HepG2 (cell line): ENCODE measurements around the gene NBEA. TPM values are rescaled to one million over a fixed set of nuclear protein-coding genes. Genes with fewer than 3 reads are reported as not detected.

Source experiments
- ATAC-seq: fragments of 200-7000 bp; cut with Tn5 transposase; 3 replicates; pipeline ENCODE4 v1.9.1; 2020; ENCODE audit warnings: mild to moderate bottlenecking, moderate library complexity
- BruUV-seq: library from RNA; stranded (reverse); fragments of 400-500 nt; replicated peaks from 2 replicates; lab custom pipeline; 2021; lab: Mats Ljungman, UMichigan
- CTCF ChIA-PET: fragments of 300-600 bp; formaldehyde crosslinking; extraction: SDS; loops from one replicate; lab custom pipeline; 2021; ENCODE audit warnings: low total read pairs, inconsistent platforms, low intra/inter-chr PET ratio; lab: Yijun Ruan, JAX
- POLR2A ChIA-PET: fragments of 350-600 bp; sonication (Branson Sonifier 250); formaldehyde crosslinking; loops from one replicate; lab custom pipeline; 2020; ENCODE audit warnings: antibody characterized with exemption, inconsistent platforms; lab: Yijun Ruan, JAX
- DNase-seq: peaks from one replicate; pipeline ENCODE4 v3.0.0-alpha.2; 2015; ENCODE audit warnings: low spot score
- FAIRE-seq: peaks from 3 replicates; lab custom pipeline; 2011; peaks lifted over from hg19 to GRCh38; lab: Jason Lieb, UNC
- H2AFZ ChIP-seq: one replicate; pipeline ENCODE4 v1.6.1; 2011; ENCODE audit warnings: low read length, inconsistent platforms
- H3K27ac ChIP-seq: fragments of 300-600 bp; 3 replicates; pipeline ENCODE4 v1.8.0; 2011; ENCODE audit warnings: mixed run types, mild to moderate bottlenecking, mixed read lengths, low read length, inconsistent platforms; ENCODE audit not compliant: insufficient read depth; ENCODE audit errors: extremely low read length
- H3K27me3 ChIP-seq, 2 experiments: fragments of 200-600 bp in 1 of 2; 2 replicates in 1 of 2; 3 replicates in 1 of 2; pipeline versions ENCODE4 v1.6.0 to v1.8.0; 2011; ENCODE audit warnings: low read length in 2 of 2, mild to moderate bottlenecking in 2 of 2, moderate library complexity in 2 of 2, inconsistent platforms in 1 of 2; ENCODE audit not compliant: insufficient read depth in 2 of 2, control insufficient read depth in 1 of 2
- H3K36me3 ChIP-seq, 2 experiments: fragments of 200-600 bp in 1 of 2; replicated peaks in 1 of 2; 2 replicates in 1 of 2; 3 replicates in 1 of 2; pipeline versions ENCODE4 v1.5.1 to v1.8.0; 2011; ENCODE audit warnings: low read length in 2 of 2, inconsistent platforms in 1 of 2; ENCODE audit not compliant: insufficient read depth in 2 of 2, control insufficient read depth in 1 of 2
- H3K4me1 ChIP-seq: 2 replicates; pipeline ENCODE4 v1.5.1; 2012; ENCODE audit warnings: low read length, inconsistent platforms; ENCODE audit not compliant: insufficient read depth
- H3K4me2 ChIP-seq: 2 replicates; pipeline ENCODE4 v1.6.0; 2011; ENCODE audit warnings: low read depth, low read length, inconsistent platforms
- H3K4me3 ChIP-seq, 3 experiments: fragments of 200-600 bp in 1 of 3; sonication (generic), shearing (Covaris generic) in 1 of 3; replicated peaks in 1 of 3; 2 replicates each; pipeline ENCODE4 v1.5.1; 2011 to 2016; ENCODE audit warnings: low read length in 3 of 3, inconsistent platforms in 2 of 3, low read depth in 2 of 3, mild to moderate bottlenecking in 2 of 3, control low read depth in 1 of 3, mixed read lengths in 1 of 3; ENCODE audit not compliant: insufficient read depth in 1 of 3
- H3K79me2 ChIP-seq: one replicate; pipeline ENCODE4 v1.6.1; 2011; ENCODE audit warnings: low read length, inconsistent platforms; ENCODE audit not compliant: insufficient read depth
- H3K9ac ChIP-seq: 2 replicates; pipeline ENCODE4 v1.6.0; 2011; ENCODE audit warnings: mild to moderate bottlenecking, low read depth, low read length, inconsistent platforms; ENCODE audit not compliant: insufficient read depth
- H3K9me3 ChIP-seq: 2 replicates; pipeline ENCODE4 v1.5.1; 2012; ENCODE audit warnings: mild to moderate bottlenecking, low read length
- H4K20me1 ChIP-seq: 2 replicates; pipeline ENCODE4 v1.6.0; 2011; ENCODE audit warnings: inconsistent platforms, mild to moderate bottlenecking, low read length, moderate library complexity; ENCODE audit not compliant: insufficient read depth
- BCL6 ChIP-seq: IDR thresholded peaks from 2 replicates; pipeline ENCODE4 v1.6.1; 2016; ENCODE audit warnings: missing genetic modification reagents, missing compliant biosample characterization
- ETV6 ChIP-seq: sonication (generic); formaldehyde crosslinking; conservative IDR thresholded peaks from 2 replicates; pipeline ENCODE4 v1.4.0; 2020; ENCODE audit warnings: missing genetic modification reagents
- JARID2 ChIP-seq: sonication (generic); formaldehyde crosslinking; IDR thresholded peaks from 2 replicates; pipeline ENCODE4 v1.8.1; 2023; ENCODE audit warnings: missing genetic modification reagents, inconsistent platforms; ENCODE audit not compliant: insufficient replicate concordance
- KDM6A ChIP-seq: IDR thresholded peaks from 2 replicates; pipeline ENCODE4 v1.6.1; 2016; ENCODE audit warnings: low read depth
- NKX3-1 ChIP-seq: sonication (generic); formaldehyde crosslinking; IDR thresholded peaks from 2 replicates; pipeline ENCODE4 v1.5.0; 2020; ENCODE audit warnings: missing genetic modification reagents
- RAD51 ChIP-seq: fragments of 450-650 bp; IDR thresholded peaks from 2 replicates; pipeline ENCODE4 v1.6.1; 2016; ENCODE audit warnings: borderline replicate concordance
- RXRB ChIP-seq: IDR thresholded peaks from 2 replicates; pipeline ENCODE4 v1.6.1; 2016; ENCODE audit warnings: borderline replicate concordance, missing genetic modification reagents, missing compliant biosample characterization
- SOX6 ChIP-seq, 2 experiments: fragments of 450-650 bp in 1 of 2; sonication (generic) in 1 of 2; formaldehyde crosslinking in 1 of 2; IDR thresholded peaks; 2 replicates each; pipeline versions ENCODE4 v1.4.0 to v1.6.1; 2017 to 2020; ENCODE audit warnings: antibody characterized with exemption in 1 of 2, mild to moderate bottlenecking in 1 of 2, missing genetic modification reagents in 1 of 2
- SRF ChIP-seq: IDR thresholded peaks from 2 replicates; pipeline ENCODE4 v1.6.1; 2011; ENCODE audit warnings: mild to moderate bottlenecking, low read depth, low read length, moderate library complexity
- ZNF138 ChIP-seq: sonication (generic); formaldehyde crosslinking; IDR thresholded peaks from 2 replicates; pipeline ENCODE4 v1.5.0; 2020; ENCODE audit warnings: mild to moderate bottlenecking, low read depth, missing genetic modification reagents
- ZNF530 ChIP-seq: sonication (generic); formaldehyde crosslinking; IDR thresholded peaks from 2 replicates; pipeline ENCODE4 v1.5.0; 2020; ENCODE audit warnings: low read depth, mild to moderate bottlenecking, missing genetic modification reagents
- ZNF563 ChIP-seq: sonication (generic); formaldehyde crosslinking; IDR thresholded peaks from 2 replicates; pipeline ENCODE4 v1.8.0; 2022; ENCODE audit warnings: mild to moderate bottlenecking, moderate library complexity, missing genetic modification reagents
- WGBS: methylation state at CpG from one replicate; pipeline ENCODE4 v1.1.6; 2017; ENCODE audit warnings: low lambda C conversion rate; 5-methylcytosine and 5-hydroxymethylcytosine counted together
- in situ Hi-C: cut with HindIII; loops from 2 replicates; pipeline ENCODE4 v1.10.0; 2017; ENCODE audit warnings: low pct_unique_long_range_greater_than_20kb; ENCODE audit not compliant: extremely low pct_ligation_motif_present
- intact Hi-C: fragments of 100-400 bp; cut with micrococcal nuclease; formaldehyde crosslinking; loops from one replicate; pipeline ENCODE4 v1.10.0; 2022; ENCODE audit not compliant: unreplicated experiment
- polyA plus RNA-seq, 8 experiments: library from polyadenylated mRNA; depleted of rRNA in 3 of 8; stranded (reverse) in 7 of 8; unstranded in 1 of 8; fragments of >200 nt; fragmentation: Illumina TruSeq in 4 of 8; extraction: Trizol in 4 of 8; gene quantifications; 2 replicates each; pipeline versions ENCODE4 v1.2.1 to v1.2.3, GENCODE V29; 2011 to 2016; ENCODE audit warnings: low read depth in 4 of 8, missing spikeins in 1 of 8, mixed read lengths in 1 of 8; ENCODE audit not compliant: insufficient read depth in 1 of 8
- total RNA-seq, 5 experiments: library from RNA; depleted of rRNA; stranded (reverse); fragments of >200 nt; fragmentation: Illumina TruSeq; extraction: Trizol; gene quantifications; 2 replicates each; pipeline ENCODE4 v1.2.3, GENCODE V29; 2016; ENCODE audit warnings: low read depth in 1 of 5

The NBEA gene
- total and polyA plus RNA-seq, 2 of the 13 experiments (the other 11 are each of a cell fraction or from before 2014, with no cell fraction given), result 2.7 to 2.8 TPM

- BruUV-seq, result no TSS peak
- intact Hi-C loops, result no loop called here
- Histone ChIP-seq H3K4me2 (no peak overlapping the region), H3K9me3 (no peaks in the 10 kb centered on the region), H2AFZ (no peak overlapping the region), H3K9ac (no peak overlapping the region), H3K36me3 (no peaks in the 10 kb centered on the region), H3K27me3 (peaks cover 0 to 7% of the 10 kb centered on the region in 2 experiments; a peak in 2 of 5 replicates), H3K4me1 (no peaks in the 10 kb centered on the region), H3K4me3 (no peak overlapping the region), H3K79me2 (no peaks in the 10 kb centered on the region), H4K20me1 (no peaks in the 10 kb centered on the region), H3K27ac (no peak overlapping the region)
- in situ Hi-C loops, result no loop called here
- no peak for ATAC-seq
- no peak for FAIRE-seq
- DNase-seq, result no peak
- 19% methylated on average over 8 of the region's 8 CpGs for WGBS
- POLR2A ChIA-PET, result no interaction called here
- CTCF ChIA-PET, result no interaction called here
- TF ChIP-seq RXRB (no peak), NKX3-1 (CRISPR knock-in tag) (no peak), ZNF138 (CRISPR knock-in tag) (no peak), SRF (no peak), ZNF563 (CRISPR knock-in tag) (no peak), JARID2 (CRISPR knock-in tag) (no peak), KDM6A (no peak), ETV6 (CRISPR knock-in tag) (no peak), BCL6 (no peak), ZNF530 (CRISPR knock-in tag) (no peak), SOX6 (IDR thresholded peaks at IDR 0.05) (no peak), SOX6 (CRISPR knock-in tag; IDR thresholded peaks at IDR 0.05) (no peak), RAD51 (no peak)
Measured at GRCh38 chr13:35690581-35691207, 748.6 kb downstream of the NBEA start.
